H9 (cell line): ENCODE data around the gene MICAL3. TPM values are rescaled to one million over a fixed set of nuclear protein-coding genes. Genes with fewer than 3 reads are reported as not detected.

Experiments
- DNase-seq: peaks from one replicate; pipeline ENCODE4 v3.0.0-alpha.2; 2017
- H2AFZ ChIP-seq: one replicate; pipeline ENCODE4 v1.6.1; 2013; ENCODE audit warnings: mild to moderate bottlenecking, low read length, control low read depth, moderate library complexity
- H2AK5ac ChIP-seq: 2 replicates; pipeline ENCODE4 v1.6.1; 2013; ENCODE audit warnings: low read length, control low read depth, mixed read lengths; ENCODE audit not compliant: insufficient read length
- H2BK120ac ChIP-seq: one replicate; pipeline ENCODE4 v1.6.1; 2013; ENCODE audit warnings: low read depth, mild to moderate bottlenecking, low read length, control low read depth, inconsistent platforms; ENCODE audit not compliant: poor library complexity, severe bottlenecking
- H2BK12ac ChIP-seq: 2 replicates; pipeline ENCODE4 v1.6.1; 2013; ENCODE audit warnings: low read length, control low read depth, mixed read lengths, low read depth; ENCODE audit not compliant: insufficient read length
- H2BK15ac ChIP-seq: 2 replicates; pipeline ENCODE4 v1.6.1; 2013; ENCODE audit warnings: low read depth, low read length, control low read depth
- H2BK20ac ChIP-seq: one replicate; pipeline ENCODE4 v1.6.1; 2013; ENCODE audit warnings: low read depth, mild to moderate bottlenecking, low read length, control low read depth, inconsistent platforms; ENCODE audit not compliant: poor library complexity, severe bottlenecking
- H2BK5ac ChIP-seq: 2 replicates; pipeline ENCODE4 v1.6.1; 2013; ENCODE audit warnings: low read length, control low read depth, mixed read lengths; ENCODE audit not compliant: insufficient read length
- H3K14ac ChIP-seq: 2 replicates; pipeline ENCODE4 v1.6.1; 2013; ENCODE audit warnings: low read length, control low read depth; ENCODE audit not compliant: insufficient read depth
- H3K18ac ChIP-seq: 2 replicates; pipeline ENCODE4 v1.6.1; 2013; ENCODE audit warnings: low read depth, mild to moderate bottlenecking, mixed read lengths, low read length, control low read depth; ENCODE audit not compliant: insufficient read length
- H3K23ac ChIP-seq: 2 replicates; pipeline ENCODE4 v1.6.1; 2013; ENCODE audit warnings: low read length, control low read depth, mixed read lengths, low read depth; ENCODE audit not compliant: insufficient read length
- H3K23me2 ChIP-seq: 2 replicates; pipeline ENCODE4 v1.6.1; 2013; ENCODE audit warnings: low read depth, mild to moderate bottlenecking, mixed read lengths, low read length, control low read depth; ENCODE audit not compliant: insufficient read length, poor library complexity, severe bottlenecking
- H3K27ac ChIP-seq: 2 replicates; pipeline ENCODE4 v1.5.1; 2013; ENCODE audit warnings: low read length, control low read depth, mixed read lengths, low read depth; ENCODE audit not compliant: insufficient read length
- H3K27me3 ChIP-seq: 2 replicates; pipeline ENCODE4 v1.6.1; 2013; ENCODE audit warnings: low read length, control low read depth, inconsistent platforms; ENCODE audit not compliant: insufficient read depth
- H3K4ac ChIP-seq: 2 replicates; pipeline ENCODE4 v1.6.1; 2013; ENCODE audit warnings: low read depth, mild to moderate bottlenecking, control low read depth, inconsistent platforms, low read length, moderate library complexity
- H3K4me1 ChIP-seq: 2 replicates; pipeline ENCODE4 v1.6.1; 2013; ENCODE audit warnings: low read length, control low read depth, inconsistent platforms; ENCODE audit not compliant: insufficient read depth
- H3K4me2 ChIP-seq: 2 replicates; pipeline ENCODE4 v1.6.1; 2013; ENCODE audit warnings: low read length, control low read depth, mixed read lengths; ENCODE audit not compliant: insufficient read length, insufficient read depth
- H3K56ac ChIP-seq: 2 replicates; pipeline ENCODE4 v1.6.1; 2013; ENCODE audit warnings: low read depth, mild to moderate bottlenecking, mixed read lengths, low read length, control low read depth; ENCODE audit not compliant: insufficient read length
- H3K79me1 ChIP-seq: 2 replicates; pipeline ENCODE4 v1.6.1; 2013; ENCODE audit warnings: low read depth, mild to moderate bottlenecking, moderate library complexity, low read length, control low read depth, inconsistent platforms; ENCODE audit not compliant: insufficient read depth, poor library complexity, severe bottlenecking
- H3K79me2 ChIP-seq: 2 replicates; pipeline ENCODE4 v1.6.1; 2013; ENCODE audit warnings: low read length, control low read depth, inconsistent platforms; ENCODE audit not compliant: insufficient read depth
- H3K9ac ChIP-seq: 2 replicates; pipeline ENCODE4 v1.6.1; 2013; ENCODE audit warnings: low read length, control low read depth, mixed read lengths; ENCODE audit not compliant: insufficient read length; ENCODE audit errors: extremely low read depth
- H3K9me3 ChIP-seq: one replicate; pipeline ENCODE4 v1.6.1; 2013; ENCODE audit warnings: low read depth, low read length, inconsistent platforms; ENCODE audit not compliant: control insufficient read depth
- H3T11ph ChIP-seq: one replicate; pipeline ENCODE4 v1.6.1; 2013; ENCODE audit warnings: mild to moderate bottlenecking, low read length, control low read depth, inconsistent platforms
- H4K20me1 ChIP-seq: one replicate; pipeline ENCODE4 v1.6.1; 2013; ENCODE audit not compliant: control insufficient read depth, insufficient read length, insufficient read depth
- H4K5ac ChIP-seq: 2 replicates; pipeline ENCODE4 v1.6.1; 2013; ENCODE audit warnings: low read depth, mild to moderate bottlenecking, mixed read lengths, low read length, control low read depth; ENCODE audit not compliant: insufficient read length
- H4K8ac ChIP-seq: replicated peaks from 2 replicates; pipeline ENCODE4 v1.6.1; 2013; ENCODE audit warnings: low read length, control low read depth, mixed read lengths, low read depth; ENCODE audit not compliant: insufficient read length
- H4K91ac ChIP-seq: 2 replicates; pipeline ENCODE4 v1.6.1; 2013; ENCODE audit warnings: low read depth, mild to moderate bottlenecking, moderate library complexity, mixed read lengths, low read length, control low read depth; ENCODE audit not compliant: insufficient read length
- H3K27ac Mint-ChIP-seq, 3 experiments: 2 replicates in 2 of 3; 3 replicates in 1 of 3; pipeline ENCODE4 v1.8.0; 2020 to 2021; ENCODE audit warnings: mixed read lengths in 3 of 3, mild to moderate bottlenecking in 1 of 3, moderate library complexity in 1 of 3
- H3K27me3 Mint-ChIP-seq: 2 replicates; pipeline ENCODE4 v1.8.0; 2021; ENCODE audit warnings: low read depth, mild to moderate bottlenecking, moderate library complexity, mixed read lengths
- H3K36me3 Mint-ChIP-seq, 3 experiments: 2 replicates in 2 of 3; 3 replicates in 1 of 3; pipeline ENCODE4 v1.8.0; 2020 to 2021; ENCODE audit warnings: low read depth in 3 of 3, mixed read lengths in 3 of 3; ENCODE audit not compliant: insufficient read depth in 1 of 3
- H3K4me1 Mint-ChIP-seq, 2 experiments: 2 replicates each; pipeline ENCODE4 v1.8.0; 2020; ENCODE audit warnings: mixed read lengths in 2 of 2
- H3K4me3 Mint-ChIP-seq, 2 experiments: 2 replicates in 1 of 2; 3 replicates in 1 of 2; pipeline ENCODE4 v1.8.0; 2020 to 2021; ENCODE audit warnings: mild to moderate bottlenecking in 2 of 2, mixed read lengths in 2 of 2, moderate library complexity in 1 of 2
- H3K9me3 Mint-ChIP-seq, 2 experiments: 2 replicates in 1 of 2; 3 replicates in 1 of 2; pipeline ENCODE4 v1.8.0; 2020; ENCODE audit warnings: mild to moderate bottlenecking in 2 of 2, mixed read lengths in 2 of 2, moderate library complexity in 1 of 2
- WGBS: extraction: QIAGEN DNeasy Blood & Tissue Kit; methylation state at CpG from one replicate; pipeline ENCODE4 v1.1.7; 2013; ENCODE audit warnings: missing lambda C conversion rate, low lambda C conversion rate, mixed read lengths; ENCODE audit not compliant: insufficient read length; ENCODE audit errors: extremely low coverage; 5-methylcytosine and 5-hydroxymethylcytosine counted together
- total RNA-seq: library from RNA; stranded (reverse); gene quantifications from 2 replicates; pipeline ENCODE4 v1.2.1, GENCODE V29; 2021
- TF ChIP-seq, protein P1 (sequence below): fragments of 200-600 bp; sonication (generic); conservative IDR thresholded peaks from 3 replicates; pipeline ENCODE4 v1.8.0; 2021; ENCODE audit warnings: antibody characterized with exemption, mild to moderate bottlenecking

The MICAL3 gene
- total RNA-seq, 1 experiment from 2014 or later, result 50.2 TPM

DNA sequence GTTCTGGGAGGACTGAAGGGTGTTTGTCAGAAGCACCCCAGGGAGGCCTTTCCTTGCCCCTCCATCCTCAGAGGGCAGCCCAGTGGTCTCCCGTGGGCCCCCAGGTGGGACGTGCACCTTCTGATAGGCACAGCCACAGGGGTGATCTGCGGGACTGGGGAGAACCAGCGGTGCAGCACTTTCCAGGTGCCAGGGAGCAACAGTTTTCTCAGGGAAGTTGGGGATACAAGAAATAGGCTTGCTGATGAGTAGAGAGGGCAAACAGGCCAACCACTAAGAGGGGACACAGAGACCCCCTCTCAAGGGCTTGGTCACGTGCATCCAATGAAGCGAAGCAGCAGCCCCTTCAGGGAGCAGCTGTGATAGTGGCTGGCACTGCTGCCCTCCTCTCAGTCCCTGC lies 143.0 kb downstream of the MICAL3 start:
- Histone ChIP-seq H3K23ac (no peak overlapping the region), H3T11ph (no peak overlapping the region), H4K5ac (no peak overlapping the region), H3K27ac (no peak overlapping the region), H3K4me2 (no peak overlapping the region), H4K91ac (no peak overlapping the region), H3K4ac (no peak overlapping the region), H3K27me3 (peaks cover 20% of the 10 kb centered on the region; the same call in 1 of the 2 replicates), H2BK12ac (no peak overlapping the region), H3K23me2 (no peaks in the 10 kb centered on the region), H3K79me2 (no peaks in the 10 kb centered on the region), H3K14ac (no peak overlapping the region), H2AK5ac (no peak overlapping the region), H3K9ac (no peak overlapping the region), H3K56ac (no peak overlapping the region), H2BK5ac (no peak overlapping the region), H4K20me1 (no peaks in the 10 kb centered on the region), H2AFZ (no peak overlapping the region), H3K18ac (no peak overlapping the region), H4K8ac (no peak overlapping the region), H3K79me1 (no peaks in the 10 kb centered on the region), H3K4me1 (no peaks in the 10 kb centered on the region), H2BK15ac (no peak overlapping the region), H2BK20ac (no peak overlapping the region), H3K9me3 (no peaks in the 10 kb centered on the region), H2BK120ac (no peak overlapping the region)
- H3K4me3 Mint-ChIP-seq, result no peak overlapping the region
- no peak overlapping the region for H3K27ac Mint-ChIP-seq
- no peaks in the 10 kb centered on the region for H3K9me3 Mint-ChIP-seq
- peaks cover 19 to 66% (median 33%) of the 10 kb centered on the region in 3 experiments; a peak in 6 of 7 replicates for H3K36me3 Mint-ChIP-seq
- no CpG with 5 or more reads among the region's 6 CpGs for WGBS
- peaks cover 64% of the 10 kb centered on the region for H3K27me3 Mint-ChIP-seq
- no peak for DNase-seq
- TF ChIP-seq, protein P1, sequence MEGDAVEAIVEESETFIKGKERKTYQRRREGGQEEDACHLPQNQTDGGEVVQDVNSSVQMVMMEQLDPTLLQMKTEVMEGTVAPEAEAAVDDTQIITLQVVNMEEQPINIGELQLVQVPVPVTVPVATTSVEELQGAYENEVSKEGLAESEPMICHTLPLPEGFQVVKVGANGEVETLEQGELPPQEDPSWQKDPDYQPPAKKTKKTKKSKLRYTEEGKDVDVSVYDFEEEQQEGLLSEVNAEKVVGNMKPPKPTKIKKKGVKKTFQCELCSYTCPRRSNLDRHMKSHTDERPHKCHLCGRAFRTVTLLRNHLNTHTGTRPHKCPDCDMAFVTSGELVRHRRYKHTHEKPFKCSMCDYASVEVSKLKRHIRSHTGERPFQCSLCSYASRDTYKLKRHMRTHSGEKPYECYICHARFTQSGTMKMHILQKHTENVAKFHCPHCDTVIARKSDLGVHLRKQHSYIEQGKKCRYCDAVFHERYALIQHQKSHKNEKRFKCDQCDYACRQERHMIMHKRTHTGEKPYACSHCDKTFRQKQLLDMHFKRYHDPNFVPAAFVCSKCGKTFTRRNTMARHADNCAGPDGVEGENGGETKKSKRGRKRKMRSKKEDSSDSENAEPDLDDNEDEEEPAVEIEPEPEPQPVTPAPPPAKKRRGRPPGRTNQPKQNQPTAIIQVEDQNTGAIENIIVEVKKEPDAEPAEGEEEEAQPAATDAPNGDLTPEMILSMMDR, result no peak
- H3K4me1 Mint-ChIP-seq, result no peaks in the 10 kb centered on the region
